Endodermal cell (in vitro differentiated cells): ENCODE measurements around the gene SLC2A10. TPM values are rescaled to one million over a fixed set of nuclear protein-coding genes. Genes with fewer than 3 reads are reported as not detected.

Source experiments
- DNase-seq: peaks from one replicate; pipeline ENCODE4 v3.0.0-alpha.2; 2017
- H3K27ac ChIP-seq: 2 replicates; pipeline ENCODE4 v1.5.1; 2013; ENCODE audit warnings: mild to moderate bottlenecking, low read depth, low read length, moderate library complexity
- H3K27me3 ChIP-seq: 2 replicates; pipeline ENCODE4 v1.6.1; 2013; ENCODE audit warnings: mild to moderate bottlenecking, low read length, moderate library complexity; ENCODE audit not compliant: insufficient read depth, control insufficient read depth, poor library complexity, severe bottlenecking
- H3K36me3 ChIP-seq: 2 replicates; pipeline ENCODE4 v1.7.0; 2013; ENCODE audit warnings: mild to moderate bottlenecking, low read length, moderate library complexity; ENCODE audit not compliant: control insufficient read depth, insufficient read depth
- H3K4me1 ChIP-seq: one replicate; pipeline ENCODE4 v1.7.0; 2013; ENCODE audit warnings: low read length; ENCODE audit not compliant: control insufficient read depth, insufficient read depth
- H3K4me3 ChIP-seq: 2 replicates; pipeline ENCODE4 v1.5.1; 2013; ENCODE audit warnings: mild to moderate bottlenecking, low read length, moderate library complexity
- H3K9ac ChIP-seq: 2 replicates; pipeline ENCODE4 v1.6.1; 2013; ENCODE audit warnings: mild to moderate bottlenecking, low read length, moderate library complexity; ENCODE audit not compliant: poor library complexity, severe bottlenecking; ENCODE audit errors: extremely low read depth
- H3K9me3 ChIP-seq: 2 replicates; pipeline ENCODE4 v1.6.1; 2013; ENCODE audit warnings: mild to moderate bottlenecking, low read length, moderate library complexity; ENCODE audit not compliant: control insufficient read depth
- H3K27ac Mint-ChIP-seq: 2 replicates; pipeline ENCODE4 v1.8.0; 2020; ENCODE audit warnings: mixed read lengths
- H3K27me3 Mint-ChIP-seq: 2 replicates; pipeline ENCODE4 v1.8.0; 2021; ENCODE audit warnings: mild to moderate bottlenecking, mixed read lengths; ENCODE audit not compliant: insufficient read depth
- H3K36me3 Mint-ChIP-seq: 2 replicates; pipeline ENCODE4 v1.8.0; 2020; ENCODE audit warnings: low read depth, mixed read lengths
- H3K4me1 Mint-ChIP-seq: 2 replicates; pipeline ENCODE4 v1.8.0; 2020; ENCODE audit warnings: mixed read lengths
- H3K4me3 Mint-ChIP-seq: 2 replicates; pipeline ENCODE4 v1.8.0; 2020; ENCODE audit warnings: mild to moderate bottlenecking, moderate library complexity, mixed read lengths
- H3K9me3 Mint-ChIP-seq: 2 replicates; pipeline ENCODE4 v1.8.0; 2020; ENCODE audit warnings: mild to moderate bottlenecking, mixed read lengths
- WGBS, 2 experiments: methylation state at CpG; one replicate each; pipeline versions ENCODE4 v1.1.5 to v1.1.7; 2013; ENCODE audit warnings: missing lambda C conversion rate in 2 of 2, mixed read lengths in 1 of 2; ENCODE audit not compliant: insufficient coverage in 1 of 2, insufficient read length in 1 of 2; 5-methylcytosine and 5-hydroxymethylcytosine counted together
- total RNA-seq, 2 donors: library from RNA; stranded (reverse); fragmentation: NEBNext Ultra II Directional in 1 of 2; extraction: Animal tissue kit (Norgen Biotek cat#: 25700) in 1 of 2; gene quantifications; 2 replicates in 1 of 2; 3 replicates in 1 of 2; pipeline ENCODE4 v1.2.1, GENCODE V29; 2021
- TF ChIP-seq, protein P1 (sequence below): fragments of 200-600 bp; sonication (generic); conservative IDR thresholded peaks from 2 replicates; pipeline ENCODE4 v1.5.0; 2021; ENCODE audit warnings: antibody characterized with exemption, mild to moderate bottlenecking

Gene SLC2A10
- total RNA-seq, 2 donors from 2014 or later, result 12.4 to 19.6 TPM

DNA sequence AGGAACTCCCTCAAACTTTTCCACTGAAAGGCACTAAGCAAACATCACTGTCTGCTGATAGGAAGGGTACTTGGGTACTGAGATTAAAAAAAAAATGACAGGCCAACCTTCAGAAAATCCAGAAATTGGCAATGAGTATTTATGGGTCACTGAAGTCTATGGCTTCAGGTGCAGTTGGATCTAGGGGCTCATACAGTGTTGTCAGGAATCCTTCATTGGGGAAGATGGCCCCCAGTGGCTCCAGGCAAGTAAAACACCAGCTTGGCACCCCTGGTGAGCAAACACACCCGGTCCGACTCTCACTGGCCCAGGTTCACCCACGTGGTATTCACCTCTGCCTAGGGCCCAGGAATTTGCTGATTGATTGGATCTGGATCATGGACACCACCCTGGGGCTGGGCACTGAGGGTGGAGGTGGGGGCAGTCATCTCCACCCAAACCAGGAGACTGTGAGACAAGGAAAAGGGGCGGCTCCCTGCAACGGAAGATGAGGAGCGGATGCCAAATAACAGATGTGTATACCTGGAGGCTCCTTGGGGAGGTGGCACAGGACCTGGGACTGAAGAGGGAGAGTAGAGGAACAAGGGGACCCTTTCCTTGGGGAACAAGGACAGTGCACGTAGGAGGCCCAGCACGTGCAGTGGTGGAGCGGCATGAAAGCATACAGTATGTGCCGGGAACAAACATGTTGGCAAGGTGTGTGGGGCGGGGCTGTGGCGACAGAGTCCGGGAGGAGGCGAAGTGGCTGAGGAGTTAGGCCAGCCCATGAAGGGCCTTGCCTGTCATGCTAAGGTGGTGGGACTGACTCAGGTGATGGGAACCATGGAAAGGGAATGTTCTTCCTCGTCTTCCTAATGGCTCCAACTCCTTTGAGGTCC lies 4.7 kb downstream of the SLC2A10 start:
- peaks cover 7% of the 10 kb centered on the region for H3K36me3 Mint-ChIP-seq
- WGBS, 2 experiments, result 91 to 95% methylated on average over 12 to 15 of the region's 15 CpGs
- H3K9me3 ChIP-seq, result no peaks in the 10 kb centered on the region
- H3K27ac ChIP-seq, result no peak overlapping the region
- DNase-seq, result no peak
- H3K9ac ChIP-seq, result no peak overlapping the region
- H3K27me3 ChIP-seq, result no peaks in the 10 kb centered on the region
- H3K4me3 ChIP-seq, result no peak overlapping the region
- H3K4me3 Mint-ChIP-seq, result no peak overlapping the region
- H3K27me3 Mint-ChIP-seq, result peaks cover 5% of the 10 kb centered on the region
- peaks cover 16% of the 10 kb centered on the region for H3K4me1 Mint-ChIP-seq
- TF ChIP-seq, protein P1, sequence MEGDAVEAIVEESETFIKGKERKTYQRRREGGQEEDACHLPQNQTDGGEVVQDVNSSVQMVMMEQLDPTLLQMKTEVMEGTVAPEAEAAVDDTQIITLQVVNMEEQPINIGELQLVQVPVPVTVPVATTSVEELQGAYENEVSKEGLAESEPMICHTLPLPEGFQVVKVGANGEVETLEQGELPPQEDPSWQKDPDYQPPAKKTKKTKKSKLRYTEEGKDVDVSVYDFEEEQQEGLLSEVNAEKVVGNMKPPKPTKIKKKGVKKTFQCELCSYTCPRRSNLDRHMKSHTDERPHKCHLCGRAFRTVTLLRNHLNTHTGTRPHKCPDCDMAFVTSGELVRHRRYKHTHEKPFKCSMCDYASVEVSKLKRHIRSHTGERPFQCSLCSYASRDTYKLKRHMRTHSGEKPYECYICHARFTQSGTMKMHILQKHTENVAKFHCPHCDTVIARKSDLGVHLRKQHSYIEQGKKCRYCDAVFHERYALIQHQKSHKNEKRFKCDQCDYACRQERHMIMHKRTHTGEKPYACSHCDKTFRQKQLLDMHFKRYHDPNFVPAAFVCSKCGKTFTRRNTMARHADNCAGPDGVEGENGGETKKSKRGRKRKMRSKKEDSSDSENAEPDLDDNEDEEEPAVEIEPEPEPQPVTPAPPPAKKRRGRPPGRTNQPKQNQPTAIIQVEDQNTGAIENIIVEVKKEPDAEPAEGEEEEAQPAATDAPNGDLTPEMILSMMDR, result no peak
- H3K9me3 Mint-ChIP-seq, result no peaks in the 10 kb centered on the region
- no peak overlapping the region for H3K27ac Mint-ChIP-seq
- no peaks in the 10 kb centered on the region for H3K36me3 ChIP-seq
- no peaks in the 10 kb centered on the region for H3K4me1 ChIP-seq

DNA sequence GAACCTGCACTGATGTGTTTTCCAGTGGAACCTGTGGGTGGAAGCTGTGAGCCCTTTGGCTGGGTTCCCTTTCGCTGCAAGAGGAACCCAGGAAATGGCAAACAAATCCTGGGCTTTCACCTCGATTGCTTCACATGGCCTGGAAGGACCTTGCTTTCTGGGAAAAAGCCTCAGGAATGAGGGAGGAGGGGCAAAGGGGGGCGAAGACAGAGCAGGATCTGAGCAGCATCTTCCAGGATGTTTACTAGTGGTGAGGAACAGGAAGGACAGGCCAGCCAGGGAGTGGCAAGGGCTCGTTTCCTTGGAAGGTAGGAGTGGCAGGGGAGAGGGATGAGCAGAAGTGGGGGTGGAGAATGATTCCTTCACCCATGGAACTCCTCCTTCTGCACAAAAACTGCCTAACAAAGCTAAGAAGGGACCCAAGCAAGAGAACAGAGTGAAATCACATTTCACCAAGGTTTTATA lies 5.9 kb downstream of the SLC2A10 start:
- Mint-ChIP-seq H3K4me1 (peaks cover 11% of the 10 kb centered on the region), H3K4me3 (no peak overlapping the region), H3K36me3 (peaks cover 16% of the 10 kb centered on the region), H3K27ac (peak overlapping the region; percentile 46), H3K9me3 (peaks cover 1% of the 10 kb centered on the region), H3K27me3 (peaks cover 3% of the 10 kb centered on the region)
- 61 to 100% methylated on average over 1 to 4 of the region's 4 CpGs for WGBS, 2 experiments
- no peaks in the 10 kb centered on the region for H3K36me3 ChIP-seq
- no peak overlapping the region for H3K27ac ChIP-seq
- no peaks in the 10 kb centered on the region for H3K4me1 ChIP-seq
- no peak overlapping the region for H3K9ac ChIP-seq
- H3K27me3 ChIP-seq, result no peaks in the 10 kb centered on the region
- peaks cover 5% of the 10 kb centered on the region for H3K9me3 ChIP-seq
- no peak overlapping the region for H3K4me3 ChIP-seq
- DNase-seq, result peak; percentile 87
- TF ChIP-seq, protein P1, result peak; percentile 53

DNA sequence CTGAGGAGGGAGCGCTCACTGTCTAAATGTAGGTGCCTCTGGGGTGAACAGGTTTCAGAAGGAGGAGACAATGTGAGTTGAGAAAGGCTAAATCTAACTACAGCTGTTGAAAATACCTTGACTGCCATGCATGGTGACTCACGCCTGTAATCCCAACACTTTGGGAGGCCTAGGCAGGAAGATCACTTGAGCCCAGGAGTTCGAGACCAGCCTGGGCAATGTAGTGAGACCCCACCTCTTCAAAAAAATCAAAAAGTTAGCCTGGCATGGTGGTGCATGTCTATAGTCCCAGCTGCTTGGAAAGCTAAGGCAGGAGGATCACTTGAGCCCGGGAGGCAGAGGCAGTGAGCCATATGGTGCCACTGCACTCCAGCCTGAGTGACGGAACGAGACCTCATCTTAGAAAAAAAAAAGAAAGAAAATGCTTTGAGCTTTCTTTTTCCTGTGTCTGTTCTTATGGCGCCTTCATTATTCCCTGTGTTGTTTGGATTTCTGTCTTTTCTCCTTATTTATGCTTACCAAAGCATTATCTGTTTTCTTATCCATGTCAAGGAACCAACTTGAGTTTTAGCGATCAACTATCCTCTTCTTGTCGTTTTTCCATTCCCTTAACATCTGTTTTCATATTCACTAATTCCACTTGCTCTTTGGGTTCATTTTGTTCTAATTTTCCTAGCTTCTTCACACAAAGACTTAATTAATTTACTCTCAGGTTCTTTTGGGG lies 8.5 kb downstream of the SLC2A10 start:
- Mint-ChIP-seq H3K27me3 (no peaks in the 10 kb centered on the region), H3K27ac (no peak overlapping the region), H3K9me3 (peaks cover 6% of the 10 kb centered on the region), H3K4me3 (no peak overlapping the region), H3K36me3 (peaks cover 18% of the 10 kb centered on the region), H3K4me1 (peaks cover 7% of the 10 kb centered on the region)
- TF ChIP-seq, protein P1, result no peak
- H3K9ac ChIP-seq, result no peak overlapping the region
- H3K4me1 ChIP-seq, result no peaks in the 10 kb centered on the region
- peaks cover 21% of the 10 kb centered on the region for H3K9me3 ChIP-seq
- H3K4me3 ChIP-seq, result no peak overlapping the region
- no peak for DNase-seq
- no peaks in the 10 kb centered on the region for H3K36me3 ChIP-seq
- no peaks in the 10 kb centered on the region for H3K27me3 ChIP-seq
- H3K27ac ChIP-seq, result no peak overlapping the region
- 86 to 90% methylated on average over 9 of the region's 9 CpGs for WGBS, 2 experiments
